Urinary bladder (tissue), 4 donors: ENCODE results near the gene IL9R. TPM values are rescaled to one million over a fixed set of nuclear protein-coding genes. Genes with fewer than 3 reads are reported as not detected.
"Not testable (repeated sequence)": the region's sequence is repeated elsewhere in the genome, so short reads cannot be mapped to it uniquely, and the experiment has no call there.

Experiments
- DNase-seq: peaks from one replicate; pipeline ENCODE4 v3.0.0-alpha.2; 2015; ENCODE audit errors: extremely low spot score
- H3K27ac ChIP-seq: one replicate; pipeline ENCODE4 v1.5.1; 2013; ENCODE audit warnings: low read depth, mild to moderate bottlenecking, moderate library complexity
- H3K36me3 ChIP-seq: one replicate; pipeline ENCODE4 v1.6.1; 2013; ENCODE audit warnings: mild to moderate bottlenecking, moderate library complexity; ENCODE audit not compliant: insufficient read depth
- H3K4me1 ChIP-seq: one replicate; pipeline ENCODE4 v1.6.1; 2013; ENCODE audit warnings: mild to moderate bottlenecking, moderate library complexity; ENCODE audit not compliant: insufficient read depth
- H3K4me3 ChIP-seq: one replicate; pipeline ENCODE4 v1.5.1; 2013; ENCODE audit warnings: low read depth, low read length
- WGBS: extraction: QIAGEN DNeasy Blood & Tissue Kit; methylation state at CpG from one replicate; pipeline ENCODE4 v1.1.7; 2013; 5-methylcytosine and 5-hydroxymethylcytosine counted together
- polyA plus RNA-seq: library from polyadenylated mRNA; stranded (reverse); fragments of 200-250 nt; gene quantifications from one replicate; pipeline ENCODE4 v1.2.3, GENCODE V29; 2013
- total RNA-seq: library from RNA; depleted of rRNA; stranded (reverse); fragments of >200 nt; gene quantifications from one replicate; pipeline ENCODE4 v1.2.3, GENCODE V29; 2014
- donor health status: healthy with polysubstance abuse.
- donor health status: healthy.

Gene IL9R
- total and polyA plus RNA-seq, 2 donors, result 0.63 to 2.0 TPM

- 68% methylated on average over 11 of the region's 46 CpGs for WGBS
- not testable (repeated sequence) for H3K36me3 ChIP-seq, DNase-seq, H3K27ac ChIP-seq, H3K4me1 ChIP-seq, H3K4me3 ChIP-seq
Measured at GRCh38 chrX:156029296-156029695, 31.8 kb downstream of the IL9R start.

GRCh38 chrX:156029707-156030442, 32.4 kb downstream of the IL9R start:
- DNase-seq, H3K27ac ChIP-seq, H3K4me3 ChIP-seq, H3K36me3 ChIP-seq, H3K4me1 ChIP-seq: not testable (repeated sequence)
- WGBS, result 71% methylated on average over 3 of the region's 9 CpGs

- H3K4me3 ChIP-seq, H3K36me3 ChIP-seq, H3K4me1 ChIP-seq, DNase-seq, H3K27ac ChIP-seq: not testable (repeated sequence)
Measured at GRCh38 chrX:156030474-156030873, 33.0 kb downstream of the IL9R start.

Other genes starting within 250 kb of the IL9R start
- 44.9 TPM for gene VAMP7, start 116.4 kb upstream of the IL9R start, total RNA-seq
- 36.3 TPM for gene VAMP7, start 116.4 kb upstream of the IL9R start, polyA plus RNA-seq